Adrenal gland (tissue), 12 donors: ENCODE results near the gene UNC5A. TPM values are rescaled to one million over a fixed set of nuclear protein-coding genes. Genes with fewer than 3 reads are reported as not detected.

Experiments
- DNase-seq, 7 donors: peaks; one replicate each; pipeline ENCODE4 v3.0.0-alpha.2; 2019 to 2020
- H3K27ac ChIP-seq, 5 donors: fragments of 200-600 bp; sonication (generic) in 4 of 5; 1 replicate in 3 of 5; 2 replicates in 2 of 5; pipeline versions ENCODE4 v1.5.1 to v1.8.0; 2016 to 2020; ENCODE audit warnings: mild to moderate bottlenecking in 1 of 5
- H3K27me3 ChIP-seq: fragments of 200-600 bp; 2 replicates; pipeline ENCODE4 v1.8.0; 2021
- H3K36me3 ChIP-seq, 2 donors: fragments of 200-600 bp; replicated peaks in 1 of 2; 1 replicate in 1 of 2; 2 replicates in 1 of 2; pipeline versions ENCODE4 v1.5.1 to v1.8.0; 2018 to 2022
- H3K4me1 ChIP-seq, 2 donors: fragments of 200-600 bp; replicated peaks in 1 of 2; 1 replicate in 1 of 2; 2 replicates in 1 of 2; pipeline versions ENCODE4 v1.5.1 to v1.8.0; 2018 to 2021
- H3K4me3 ChIP-seq, 4 donors: fragments of 200-600 bp; sonication (generic) in 3 of 4; one replicate each; pipeline ENCODE4 v1.5.1; 2016 to 2018
- H3K9me3 ChIP-seq, 3 donors: fragments of 200-600 bp; sonication (generic) in 1 of 3; replicated peaks in 1 of 3; 1 replicate in 2 of 3; 2 replicates in 1 of 3; pipeline versions ENCODE4 v1.5.1 to v1.8.0; 2016 to 2021
- POLR2A ChIP-seq, 2 donors: fragments of 450-650 bp; IDR thresholded peaks; one replicate each; pipeline ENCODE4 v1.6.1; 2017; ENCODE audit warnings: antibody characterized with exemption in 2 of 2, mild to moderate bottlenecking in 2 of 2, moderate library complexity in 1 of 2
- WGBS, 4 donors: extraction: QIAGEN DNeasy Blood & Tissue Kit in 2 of 4; methylation state at CpG; one replicate each; pipeline versions ENCODE4 v1.1.5 to v1.1.7; 2013 to 2017; 5-methylcytosine and 5-hydroxymethylcytosine counted together
- intact Hi-C, 2 donors: fragments of 100-400 bp; cut with DNase I; formaldehyde crosslinking; loops; one replicate each; pipeline versions ENCODE4 v1.14.1 to v1.15.0; 2022 to 2023
- polyA plus RNA-seq, 3 donors: library from polyadenylated mRNA; stranded (reverse); fragments of 200-250 nt in 2 of 3; fragments of 350-450 nt in 1 of 3; fragmentation: Illumina TruSeq in 1 of 3; extraction: RNeasy Lipid Tissue Mini Kit (QIAGEN cat#74804) in 1 of 3; gene quantifications; one replicate each; pipeline ENCODE4 v1.2.3, GENCODE V29; 2013 to 2014
- total RNA-seq, 9 donors: library from RNA; depleted of rRNA in 4 of 9; stranded (reverse); fragments of >200 nt in 4 of 9; fragments of 120-200 nt in 1 of 9; fragmentation: NEBNext Ultra II Directional in 1 of 9; extraction: Animal tissue kit (Norgen Biotek cat#: 25700) in 1 of 9; gene quantifications; one replicate each; pipeline versions ENCODE4 v1.1.0 to v1.2.4, GENCODE V29; 2013 to 2023
- TF ChIP-seq, protein P1 (sequence below), 6 experiments: fragments of 450-650 bp in 4 of 6; fragments of 200-600 bp in 2 of 6; sonication (generic) in 1 of 6; IDR thresholded peaks; 1 replicate in 5 of 6; 2 replicates in 1 of 6; pipeline versions ENCODE4 v1.5.1 to v1.8.0; 2016 to 2021; ENCODE audit warnings: antibody characterized with exemption in 6 of 6, mild to moderate bottlenecking in 2 of 6, moderate library complexity in 1 of 6
- donor health status: healthy with polysubstance abuse.
- donor health status: Bipolar disorder and iron deficiency.
- donor health status: DM: yes; HTN: yes; CAD: no.
- donor health status: DM: no; HTN: no; CAD: no.
- donor health status: DM: no; HTN: no; CAD: no.
- donor health status: DM: yes; HTN: yes; CAD: no.

The UNC5A gene
- total and polyA plus RNA-seq, 12 donors, result 0.06 to 19.7 (median 3.5) TPM; not detected in 2

DNA sequence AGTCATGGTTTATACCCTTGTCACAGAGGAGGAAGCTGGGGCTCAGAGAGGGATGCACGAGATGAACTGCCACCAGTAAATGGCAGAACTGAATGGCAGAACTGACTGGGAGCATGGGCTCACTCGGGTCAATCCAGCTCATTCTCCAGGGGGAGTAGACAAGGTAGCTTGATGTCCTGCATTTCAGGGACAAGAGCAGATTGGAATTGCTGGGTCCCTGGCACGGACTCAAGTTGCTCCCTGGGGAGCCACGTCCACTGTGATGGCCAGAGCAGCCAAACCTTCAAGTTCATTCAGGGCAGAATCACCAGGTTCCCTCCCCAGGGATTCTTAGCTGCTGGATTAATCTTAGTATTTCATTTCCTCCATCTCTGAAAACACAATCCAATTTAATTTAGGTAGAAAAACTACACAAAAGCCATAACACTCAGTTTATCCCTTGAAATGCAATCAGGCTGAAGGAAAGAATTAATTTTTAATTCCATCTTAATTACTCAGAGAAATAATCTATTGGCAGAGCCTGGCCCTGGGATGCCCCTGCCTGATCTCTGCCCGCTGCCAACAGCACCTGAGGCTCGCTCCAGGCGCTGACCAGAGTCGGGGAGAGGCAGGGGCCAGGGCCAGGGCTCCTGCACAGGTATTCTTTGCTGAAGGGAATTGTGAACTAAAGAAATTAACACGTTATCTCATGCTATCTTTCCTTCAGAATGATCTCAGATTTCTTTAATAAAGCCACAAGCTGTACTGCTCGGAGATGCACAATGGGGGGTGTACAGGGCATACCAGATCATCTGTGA lies 42.0 kb upstream of the UNC5A start:
- intact Hi-C loops, result no loop called here
- H3K36me3 ChIP-seq, result no peaks in the 10 kb centered on the region
- no peak overlapping the region for H3K4me3 ChIP-seq
- H3K27me3 ChIP-seq, result no peaks in the 10 kb centered on the region
- TF ChIP-seq POLR2A (IDR thresholded peaks at IDR 0.05), result no peak
- TF ChIP-seq, protein P1, sequence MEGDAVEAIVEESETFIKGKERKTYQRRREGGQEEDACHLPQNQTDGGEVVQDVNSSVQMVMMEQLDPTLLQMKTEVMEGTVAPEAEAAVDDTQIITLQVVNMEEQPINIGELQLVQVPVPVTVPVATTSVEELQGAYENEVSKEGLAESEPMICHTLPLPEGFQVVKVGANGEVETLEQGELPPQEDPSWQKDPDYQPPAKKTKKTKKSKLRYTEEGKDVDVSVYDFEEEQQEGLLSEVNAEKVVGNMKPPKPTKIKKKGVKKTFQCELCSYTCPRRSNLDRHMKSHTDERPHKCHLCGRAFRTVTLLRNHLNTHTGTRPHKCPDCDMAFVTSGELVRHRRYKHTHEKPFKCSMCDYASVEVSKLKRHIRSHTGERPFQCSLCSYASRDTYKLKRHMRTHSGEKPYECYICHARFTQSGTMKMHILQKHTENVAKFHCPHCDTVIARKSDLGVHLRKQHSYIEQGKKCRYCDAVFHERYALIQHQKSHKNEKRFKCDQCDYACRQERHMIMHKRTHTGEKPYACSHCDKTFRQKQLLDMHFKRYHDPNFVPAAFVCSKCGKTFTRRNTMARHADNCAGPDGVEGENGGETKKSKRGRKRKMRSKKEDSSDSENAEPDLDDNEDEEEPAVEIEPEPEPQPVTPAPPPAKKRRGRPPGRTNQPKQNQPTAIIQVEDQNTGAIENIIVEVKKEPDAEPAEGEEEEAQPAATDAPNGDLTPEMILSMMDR (IDR thresholded peaks at IDR 0.05), result no peak
- WGBS, 4 donors, result 62 to 72% (median 66%) methylated on average over 10 of the region's 10 CpGs
- no peak overlapping the region for H3K27ac ChIP-seq
- DNase-seq, result peak in 1 of 7 donors; percentile 28
- H3K4me1 ChIP-seq, result no peaks in the 10 kb centered on the region
- H3K9me3 ChIP-seq, result no peaks in the 10 kb centered on the region

DNA sequence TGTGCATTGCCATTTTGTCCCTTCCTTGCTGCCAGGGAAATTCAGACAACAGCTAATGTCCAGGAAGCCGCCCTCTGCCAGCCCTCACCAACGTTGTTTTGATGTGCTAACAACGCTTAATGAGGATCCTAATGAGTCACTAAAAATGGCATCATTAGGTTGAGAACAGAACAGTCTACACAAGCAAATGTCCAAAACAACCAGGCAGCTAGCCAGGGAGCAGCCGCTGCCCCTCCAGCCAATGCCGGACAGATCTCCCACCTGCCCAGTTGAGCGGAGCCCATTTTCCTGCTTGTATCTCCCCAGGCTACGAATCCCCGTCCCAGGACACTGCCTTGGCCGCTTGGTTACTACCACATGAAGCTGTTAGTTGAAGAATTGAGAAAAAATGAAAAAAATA lies 40.4 kb upstream of the UNC5A start:
- Histone ChIP-seq H3K4me1 (no peaks in the 10 kb centered on the region), H3K27ac (no peak overlapping the region), H3K27me3 (no peaks in the 10 kb centered on the region), H3K4me3 (no peak overlapping the region), H3K9me3 (no peaks in the 10 kb centered on the region), H3K36me3 (no peaks in the 10 kb centered on the region)
- 79 to 88% (median 83%) methylated on average over 8 to 9 of the region's 9 CpGs for WGBS, 4 donors
- intact Hi-C loops, result no loop called here
- peak in 1 of 7 donors; percentile 28 for DNase-seq
- TF ChIP-seq POLR2A (IDR thresholded peaks at IDR 0.05), result no peak
- TF ChIP-seq, protein P1 (IDR thresholded peaks at IDR 0.05), result no peak

DNA sequence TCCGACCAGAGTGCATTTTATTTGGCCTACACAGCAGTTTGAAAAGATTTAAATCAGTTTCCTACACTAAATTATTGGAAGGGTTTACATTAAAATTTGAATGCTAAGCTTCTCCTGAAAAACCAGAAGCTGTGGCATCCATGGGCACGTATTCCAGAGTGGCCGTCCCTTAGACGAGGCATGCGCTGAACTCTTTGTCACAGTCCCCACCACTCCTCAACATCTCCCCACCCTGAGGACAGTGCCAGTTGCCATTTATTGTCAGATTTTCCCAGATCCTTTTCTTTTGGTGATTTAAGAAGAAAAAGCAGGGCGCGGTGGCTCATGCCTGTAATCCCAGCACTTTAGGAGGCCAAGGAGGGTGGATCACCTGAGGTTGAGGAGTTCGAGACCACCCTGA lies 39.9 kb upstream of the UNC5A start:
- 84 to 93% (median 91%) methylated on average over 8 of the region's 8 CpGs for WGBS, 4 donors
- Histone ChIP-seq H3K27ac (no peak overlapping the region), H3K4me3 (no peak overlapping the region), H3K36me3 (no peaks in the 10 kb centered on the region), H3K4me1 (no peaks in the 10 kb centered on the region), H3K27me3 (no peaks in the 10 kb centered on the region), H3K9me3 (no peaks in the 10 kb centered on the region)
- peak in 1 of 7 donors; percentile 11 for DNase-seq
- TF ChIP-seq POLR2A (IDR thresholded peaks at IDR 0.05), result no peak
- TF ChIP-seq, protein P1 (IDR thresholded peaks at IDR 0.05), result no peak
- intact Hi-C loops, result no loop called here

DNA sequence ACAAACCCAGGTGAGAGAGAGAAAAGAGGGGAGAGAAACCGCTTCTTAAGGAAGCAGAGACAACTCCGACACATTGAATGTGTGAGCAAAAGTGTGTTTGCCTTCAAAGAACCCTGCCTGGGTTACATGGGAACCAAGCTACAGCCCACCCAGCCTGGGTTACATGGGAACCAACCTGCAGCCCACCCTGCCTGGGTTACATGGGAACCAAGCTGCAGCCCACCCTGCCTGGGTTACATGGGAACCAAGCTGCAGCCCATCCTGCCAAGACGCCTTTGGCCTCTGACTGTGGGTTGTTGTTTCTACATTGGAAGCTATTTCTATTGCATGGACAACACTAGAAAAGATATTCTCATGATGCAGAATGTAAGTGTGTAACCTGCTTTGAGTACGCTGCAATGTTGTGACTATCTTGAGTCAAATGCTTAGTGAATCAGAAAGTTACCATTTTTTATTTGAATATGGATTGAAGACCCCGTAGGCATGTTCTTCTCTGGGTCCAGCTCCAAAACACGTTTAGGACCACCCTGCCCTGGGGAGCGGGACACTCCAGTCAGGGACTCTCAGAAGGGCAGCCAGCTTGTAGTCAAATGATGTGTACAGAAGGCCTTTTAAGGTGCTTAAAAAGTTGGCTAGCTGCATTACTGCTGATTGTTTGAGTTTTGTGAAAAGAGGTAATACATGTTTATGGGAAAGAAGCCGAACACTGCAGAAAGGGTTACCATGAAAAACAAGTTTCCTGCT lies 39.1 kb upstream of the UNC5A start:
- Histone ChIP-seq H3K27me3 (no peaks in the 10 kb centered on the region), H3K9me3 (no peaks in the 10 kb centered on the region), H3K4me1 (no peaks in the 10 kb centered on the region), H3K4me3 (no peak overlapping the region), H3K36me3 (no peaks in the 10 kb centered on the region), H3K27ac (no peak overlapping the region)
- 79 to 87% (median 81%) methylated on average over 8 of the region's 8 CpGs for WGBS, 4 donors
- DNase-seq, result peak in 2 of 7 donors; percentile 5 to 7
- TF ChIP-seq POLR2A (IDR thresholded peaks at IDR 0.05), result no peak
- TF ChIP-seq, protein P1 (IDR thresholded peaks at IDR 0.05), result no peak
- intact Hi-C loops, result no loop called here
